ENCODE results near the gene MBNL2.

MBNL2 gene

GRCh38 chr13:97194479-97194878 lies 27.7 kb upstream of the MBNL2 start:
- peak; percentile 18 for DNase-seq (ENCODE audit: low read depth)
- no peak for TF ChIP-seq CTCF (conservative IDR thresholded peaks at IDR 0.05; ENCODE audit: control insufficient read depth, insufficient read depth, low read depth, low read length)
- no peak overlapping the region for H3K4me3 ChIP-seq (ENCODE audit: control insufficient read depth, low read depth, low read length)

GRCh38 chr13:97196340-97196739 lies 25.8 kb upstream of the MBNL2 start:
- H3K4me3 ChIP-seq (ENCODE audit: control insufficient read depth, low read depth, low read length): no peak overlapping the region
- TF ChIP-seq CTCF (conservative IDR thresholded peaks at IDR 0.05; ENCODE audit: control insufficient read depth, insufficient read depth, low read depth, low read length): no peak
- DNase-seq (ENCODE audit: low read depth): no peak

GRCh38 chr13:97198753-97199152 lies 23.4 kb upstream of the MBNL2 start:
- DNase-seq (ENCODE audit: low read depth): no peak
- no peak overlapping the region for H3K4me3 ChIP-seq (ENCODE audit: control insufficient read depth, low read depth, low read length)
- TF ChIP-seq CTCF (conservative IDR thresholded peaks at IDR 0.05; ENCODE audit: control insufficient read depth, insufficient read depth, low read depth, low read length): no peak

GRCh38 chr13:97199451-97199850 lies 22.7 kb upstream of the MBNL2 start:
- no peak for DNase-seq (ENCODE audit: low read depth)
- H3K4me3 ChIP-seq (ENCODE audit: control insufficient read depth, low read depth, low read length): no peak overlapping the region
- TF ChIP-seq CTCF (conservative IDR thresholded peaks at IDR 0.05; ENCODE audit: control insufficient read depth, insufficient read depth, low read depth, low read length): no peak

GRCh38 chr13:97200081-97200942 lies 21.8 kb upstream of the MBNL2 start:
- no peak for DNase-seq (ENCODE audit: low read depth)
- TF ChIP-seq CTCF (conservative IDR thresholded peaks at IDR 0.05; ENCODE audit: control insufficient read depth, insufficient read depth, low read depth, low read length): no peak
- no peak overlapping the region for H3K4me3 ChIP-seq (ENCODE audit: control insufficient read depth, low read depth, low read length)

GRCh38 chr13:97202761-97203160 lies 19.4 kb upstream of the MBNL2 start:
- TF ChIP-seq CTCF (conservative IDR thresholded peaks at IDR 0.05; ENCODE audit: control insufficient read depth, insufficient read depth, low read depth, low read length): no peak

More at GRCh38 chr13:97202761-97203160, 19.4 kb upstream of the MBNL2 start:
- DNase-seq (ENCODE audit: low read depth): no peak
- H3K4me3 ChIP-seq (ENCODE audit: control insufficient read depth, low read depth, low read length): no peak overlapping the region
